Kasumi-1 (cell line): Measurements from ENCODE around the gene CISD1.
"Not testable (repeated sequence)": the region's sequence is repeated elsewhere in the genome, so short reads cannot be mapped to it uniquely, and the experiment has no call there.

Source experiments
- DNase-seq, 2 experiments: peaks; one replicate each; lab custom pipeline; 2025; lab: John Stamatoyannopoulos, UW

CISD1 gene

GRCh38 chr10:58268946-58269781, at the start of gene CISD1:
Gene CISD1, plus strand, starts transcription at chr10:58269162. Its CDS starts 112 bp downstream, at chr10:58269274.
- DNase-seq = peak; percentile 100

- no peak for DNase-seq
These were observed 49.1 kb upstream of the CISD1 start for GRCh38 chr10:58219875-58220274.

- no peak for DNase-seq
These were observed 48.1 kb upstream of the CISD1 start for GRCh38 chr10:58220769-58221451.

GRCh38 chr10:58225654-58226053, 43.3 kb upstream of the CISD1 start:
- no peak for DNase-seq

GRCh38 chr10:58229856-58230255, 39.1 kb upstream of the CISD1 start:
- not testable (repeated sequence) for DNase-seq

- no peak for DNase-seq
These were observed 31.7 kb upstream of the CISD1 start for GRCh38 chr10:58237014-58237834.

- DNase-seq = no peak
These were observed 29.3 kb upstream of the CISD1 start for GRCh38 chr10:58239561-58240169.

GRCh38 chr10:58240531-58240930, 28.4 kb upstream of the CISD1 start:
- no peak for DNase-seq

GRCh38 chr10:58241346-58241745, 27.6 kb upstream of the CISD1 start:
- DNase-seq = no peak

- DNase-seq = no peak
These were observed 25.7 kb upstream of the CISD1 start for GRCh38 chr10:58243269-58243668.

GRCh38 chr10:58243801-58244200, 25.2 kb upstream of the CISD1 start:
- not testable (repeated sequence) for DNase-seq

GRCh38 chr10:58244242-58244641, 24.7 kb upstream of the CISD1 start:
- DNase-seq = not testable (repeated sequence)

- DNase-seq = not testable (repeated sequence)
These were observed 24.3 kb upstream of the CISD1 start for GRCh38 chr10:58244666-58245065.

GRCh38 chr10:58253184-58253583, 15.8 kb upstream of the CISD1 start:
- no peak for DNase-seq

- no peak for DNase-seq
These were observed 14.3 kb upstream of the CISD1 start for GRCh38 chr10:58254644-58255043.

- DNase-seq = not testable (repeated sequence)
These were observed 12.8 kb upstream of the CISD1 start for GRCh38 chr10:58256013-58256780.

- peak; percentile 17 to 31 for DNase-seq
These were observed 9.8 kb upstream of the CISD1 start for GRCh38 chr10:58258977-58259692.

- no peak for DNase-seq
These were observed 8.6 kb upstream of the CISD1 start for GRCh38 chr10:58260334-58260733.

GRCh38 chr10:58262766-58263165, 6.2 kb upstream of the CISD1 start:
- DNase-seq = no peak

- peak; percentile 44 to 70 for DNase-seq
These were observed 4.2 kb upstream of the CISD1 start for GRCh38 chr10:58264780-58265179.
